ENCODE results near the gene USP17L18. TPM values are rescaled to one million over a fixed set of nuclear protein-coding genes. Genes with fewer than 3 reads are reported as not detected.
"Not testable (repeated sequence)": the region's sequence is repeated elsewhere in the genome, so short reads cannot be mapped to it uniquely, and the experiment has no call there.

USP17L18 gene
- total and polyA plus RNA-seq, 4 donors = not detected

DNA sequence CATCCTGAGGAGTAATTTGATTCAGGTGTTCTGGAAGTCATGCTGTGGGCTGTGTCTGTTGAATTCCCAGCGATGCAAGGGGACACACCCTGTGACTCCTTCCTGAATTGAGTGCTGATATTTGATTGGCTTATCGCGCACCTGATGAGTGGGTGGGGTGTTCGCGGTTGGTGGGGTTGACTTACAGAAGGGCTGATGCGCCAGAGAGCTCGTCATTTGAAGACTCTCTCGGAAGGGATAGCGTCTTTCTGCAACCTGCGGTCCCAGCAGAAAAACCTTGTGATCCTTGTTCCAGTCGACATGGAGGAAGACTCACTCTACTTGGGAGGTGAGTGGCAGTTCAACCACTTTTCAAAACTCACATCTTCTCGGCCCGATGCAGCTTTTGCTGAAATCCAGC lies 4.6 kb downstream of the USP17L18 start, which contains the start of gene USP17L19:
USP17L19 (plus strand) TSS at position 301 of the 400 bp plus-strand sequence; CDS start at position 301, 0 bp downstream.
- H3K27ac ChIP-seq (ENCODE audit: low read depth, low read length); DNase-seq (ENCODE audit: low read depth in 4 of 6, low spot score in 6 of 6); H3K4me1 ChIP-seq (ENCODE audit: control insufficient read depth, insufficient read depth, low read length); H3K4me3 ChIP-seq (ENCODE audit: low read depth, low read length); H3K9me3 ChIP-seq (ENCODE audit: control insufficient read depth, insufficient read depth, low read length); H3K27me3 ChIP-seq (ENCODE audit: control insufficient read depth, insufficient read depth, low read length); H3K36me3 ChIP-seq (ENCODE audit: control insufficient read depth, insufficient read depth, low read length): not testable (repeated sequence)
- WGBS (ENCODE audit: insufficient coverage) = no CpG with 5 or more reads among the region's 13 CpGs

DNA sequence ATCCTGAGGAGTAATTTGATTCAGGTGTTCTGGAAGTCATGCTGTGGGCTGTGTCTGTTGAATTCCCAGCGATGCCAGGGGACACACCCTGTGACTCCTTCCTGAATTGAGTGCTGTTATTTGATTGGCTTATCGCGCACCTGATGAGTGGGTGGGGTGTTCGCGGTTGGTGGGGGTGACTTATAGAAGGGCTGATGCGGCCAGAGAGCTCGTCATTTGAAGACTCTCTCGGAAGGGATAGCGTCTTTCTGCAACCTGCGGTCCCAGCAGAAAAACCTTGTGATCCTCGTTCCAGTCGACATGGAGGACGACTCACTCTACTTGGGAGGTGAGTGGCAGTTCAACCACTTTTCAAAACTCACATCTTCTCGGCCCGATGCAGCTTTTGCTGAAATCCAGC lies 9.4 kb downstream of the USP17L18 start, which contains the start of gene USP17L20:
USP17L20 (plus strand) TSS at position 301 of the 400 bp plus-strand sequence; CDS start at position 301, 0 bp downstream.
- WGBS (ENCODE audit: insufficient coverage) = no CpG with 5 or more reads among the region's 15 CpGs
- H3K27me3 ChIP-seq (ENCODE audit: control insufficient read depth, insufficient read depth, low read length); H3K4me1 ChIP-seq (ENCODE audit: control insufficient read depth, insufficient read depth, low read length); H3K27ac ChIP-seq (ENCODE audit: low read depth, low read length); DNase-seq (ENCODE audit: low read depth in 4 of 6, low spot score in 6 of 6); H3K9me3 ChIP-seq (ENCODE audit: control insufficient read depth, insufficient read depth, low read length); H3K4me3 ChIP-seq (ENCODE audit: low read depth, low read length); H3K36me3 ChIP-seq (ENCODE audit: control insufficient read depth, insufficient read depth, low read length): not testable (repeated sequence)

DNA sequence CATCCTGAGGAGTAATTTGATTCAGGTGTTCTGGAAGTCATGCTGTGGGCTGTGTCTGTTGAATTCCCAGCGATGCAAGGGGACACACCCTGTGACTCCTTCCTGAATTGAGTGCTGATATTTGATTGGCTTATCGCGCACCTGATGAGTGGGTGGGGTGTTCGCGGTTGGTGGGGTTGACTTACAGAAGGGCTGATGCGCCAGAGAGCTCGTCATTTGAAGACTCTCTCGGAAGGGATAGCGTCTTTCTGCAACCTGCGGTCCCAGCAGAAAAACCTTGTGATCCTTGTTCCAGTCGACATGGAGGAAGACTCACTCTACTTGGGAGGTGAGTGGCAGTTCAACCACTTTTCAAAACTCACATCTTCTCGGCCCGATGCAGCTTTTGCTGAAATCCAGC lies 14.1 kb downstream of the USP17L18 start, which contains the start of gene USP17L21:
USP17L21 (plus strand) TSS at position 301 of the 400 bp plus-strand sequence; CDS start at position 301, 0 bp downstream.
- not testable (repeated sequence) for H3K9me3 ChIP-seq (ENCODE audit: control insufficient read depth, insufficient read depth, low read length); H3K4me1 ChIP-seq (ENCODE audit: control insufficient read depth, insufficient read depth, low read length); H3K36me3 ChIP-seq (ENCODE audit: control insufficient read depth, insufficient read depth, low read length); H3K27me3 ChIP-seq (ENCODE audit: control insufficient read depth, insufficient read depth, low read length); H3K4me3 ChIP-seq (ENCODE audit: low read depth, low read length); DNase-seq (ENCODE audit: low read depth in 4 of 6, low spot score in 6 of 6); H3K27ac ChIP-seq (ENCODE audit: low read depth, low read length)
- no CpG with 5 or more reads among the region's 13 CpGs for WGBS (ENCODE audit: insufficient coverage)

DNA sequence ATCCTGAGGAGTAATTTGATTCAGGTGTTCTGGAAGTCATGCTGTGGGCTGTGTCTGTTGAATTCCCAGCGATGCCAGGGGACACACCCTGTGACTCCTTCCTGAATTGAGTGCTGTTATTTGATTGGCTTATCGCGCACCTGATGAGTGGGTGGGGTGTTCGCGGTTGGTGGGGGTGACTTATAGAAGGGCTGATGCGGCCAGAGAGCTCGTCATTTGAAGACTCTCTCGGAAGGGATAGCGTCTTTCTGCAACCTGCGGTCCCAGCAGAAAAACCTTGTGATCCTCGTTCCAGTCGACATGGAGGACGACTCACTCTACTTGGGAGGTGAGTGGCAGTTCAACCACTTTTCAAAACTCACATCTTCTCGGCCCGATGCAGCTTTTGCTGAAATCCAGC lies 18.9 kb downstream of the USP17L18 start, which contains the start of gene USP17L22:
USP17L22 (plus strand) TSS at position 301 of the 400 bp plus-strand sequence; CDS start at position 301, 0 bp downstream.
- not testable (repeated sequence) for H3K27ac ChIP-seq (ENCODE audit: low read depth, low read length); H3K4me3 ChIP-seq (ENCODE audit: low read depth, low read length); H3K27me3 ChIP-seq (ENCODE audit: control insufficient read depth, insufficient read depth, low read length); H3K9me3 ChIP-seq (ENCODE audit: control insufficient read depth, insufficient read depth, low read length); DNase-seq (ENCODE audit: low read depth in 4 of 6, low spot score in 6 of 6); H3K36me3 ChIP-seq (ENCODE audit: control insufficient read depth, insufficient read depth, low read length); H3K4me1 ChIP-seq (ENCODE audit: control insufficient read depth, insufficient read depth, low read length)
- WGBS (ENCODE audit: insufficient coverage) = no CpG with 5 or more reads among the region's 15 CpGs

DNA sequence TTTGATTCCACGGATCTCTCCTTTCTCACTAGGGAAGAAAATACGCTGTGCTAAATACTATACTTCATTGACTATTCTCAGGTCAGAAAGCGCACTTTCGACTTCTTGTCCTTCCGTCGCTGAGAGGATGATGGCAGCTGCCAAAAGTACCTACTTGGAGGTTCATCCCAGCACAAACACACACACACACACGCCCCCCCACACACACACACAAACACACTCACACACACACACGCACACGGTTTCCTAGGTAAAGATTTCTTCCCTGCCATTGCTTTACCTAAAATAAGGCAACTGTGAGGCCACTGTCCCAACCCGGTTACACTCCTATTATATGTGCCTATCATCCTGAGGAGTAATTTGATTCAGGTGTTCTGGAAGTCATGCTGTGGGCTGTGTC lies 23.3 kb downstream of the USP17L18 start:
- H3K4me1 ChIP-seq (ENCODE audit: control insufficient read depth, insufficient read depth, low read length); H3K36me3 ChIP-seq (ENCODE audit: control insufficient read depth, insufficient read depth, low read length); DNase-seq (ENCODE audit: low read depth in 4 of 6, low spot score in 6 of 6); H3K9me3 ChIP-seq (ENCODE audit: control insufficient read depth, insufficient read depth, low read length); H3K27ac ChIP-seq (ENCODE audit: low read depth, low read length); H3K27me3 ChIP-seq (ENCODE audit: control insufficient read depth, insufficient read depth, low read length); H3K4me3 ChIP-seq (ENCODE audit: low read depth, low read length): not testable (repeated sequence)
- WGBS (ENCODE audit: insufficient coverage) = 60% methylated on average over 1 of the region's 10 CpGs

Other genes starting within 250 kb of the USP17L18 start
- not detected for gene FAM90A26, start 78.2 kb upstream of the USP17L18 start, total RNA-seq
- under 1 TPM in 1 of 2 donors, not detected in 1; 0.20 TPM for gene FAM90A26, start 78.2 kb upstream of the USP17L18 start, polyA plus RNA-seq (ENCODE audit: insufficient read length in 2 of 2)
- not detected for gene USP17L10, start 38.0 kb upstream of the USP17L18 start, total RNA-seq
- gene USP17L10, start 38.0 kb upstream of the USP17L18 start, polyA plus RNA-seq (ENCODE audit: insufficient read length in 2 of 2) = not detected
- gene USP17L11, start 33.2 kb upstream of the USP17L18 start, total RNA-seq = not detected
- not detected for gene USP17L11, start 33.2 kb upstream of the USP17L18 start, polyA plus RNA-seq (ENCODE audit: insufficient read length in 2 of 2)
- not detected for gene USP17L12, start 28.5 kb upstream of the USP17L18 start, total RNA-seq
- not detected for gene USP17L12, start 28.5 kb upstream of the USP17L18 start, polyA plus RNA-seq (ENCODE audit: insufficient read length in 2 of 2)
- gene USP17L13, start 23.7 kb upstream of the USP17L18 start, total RNA-seq = not detected
- not detected for gene USP17L13, start 23.7 kb upstream of the USP17L18 start, polyA plus RNA-seq (ENCODE audit: insufficient read length in 2 of 2)
- gene USP17L15, start 14.2 kb upstream of the USP17L18 start, total RNA-seq = not detected
- not detected for gene USP17L15, start 14.2 kb upstream of the USP17L18 start, polyA plus RNA-seq (ENCODE audit: insufficient read length in 2 of 2)
- not detected for gene USP17L17, start 4.8 kb upstream of the USP17L18 start, total RNA-seq
- not detected for gene USP17L17, start 4.8 kb upstream of the USP17L18 start, polyA plus RNA-seq (ENCODE audit: insufficient read length in 2 of 2)
- not detected for gene USP17L19, start 4.7 kb downstream of the USP17L18 start, total RNA-seq
- gene USP17L19, start 4.7 kb downstream of the USP17L18 start, polyA plus RNA-seq (ENCODE audit: insufficient read length in 2 of 2) = not detected
- gene USP17L20, start 9.5 kb downstream of the USP17L18 start, total RNA-seq = not detected
- not detected for gene USP17L20, start 9.5 kb downstream of the USP17L18 start, polyA plus RNA-seq (ENCODE audit: insufficient read length in 2 of 2)
- gene USP17L21, start 14.2 kb downstream of the USP17L18 start, total RNA-seq = not detected
- not detected for gene USP17L21, start 14.2 kb downstream of the USP17L18 start, polyA plus RNA-seq (ENCODE audit: insufficient read length in 2 of 2)
- gene USP17L22, start 19.0 kb downstream of the USP17L18 start, total RNA-seq = not detected
- gene USP17L22, start 19.0 kb downstream of the USP17L18 start, polyA plus RNA-seq (ENCODE audit: insufficient read length in 2 of 2) = not detected
- gene USP17L24, start 76.5 kb downstream of the USP17L18 start, total RNA-seq = not detected
- gene USP17L24, start 76.5 kb downstream of the USP17L18 start, polyA plus RNA-seq (ENCODE audit: insufficient read length in 2 of 2) = not detected
- gene USP17L25, start 81.3 kb downstream of the USP17L18 start, total RNA-seq = not detected
- gene USP17L25, start 81.3 kb downstream of the USP17L18 start, polyA plus RNA-seq (ENCODE audit: insufficient read length in 2 of 2) = not detected
- gene USP17L26, start 86.0 kb downstream of the USP17L18 start, total RNA-seq = not detected
- not detected for gene USP17L26, start 86.0 kb downstream of the USP17L18 start, polyA plus RNA-seq (ENCODE audit: insufficient read length in 2 of 2)
- not detected for gene USP17L5, start 90.8 kb downstream of the USP17L18 start, total RNA-seq
- gene USP17L5, start 90.8 kb downstream of the USP17L18 start, polyA plus RNA-seq (ENCODE audit: insufficient read length in 2 of 2) = not detected
- gene USP17L27, start 95.5 kb downstream of the USP17L18 start, total RNA-seq = not detected
- gene USP17L27, start 95.5 kb downstream of the USP17L18 start, polyA plus RNA-seq (ENCODE audit: insufficient read length in 2 of 2) = not detected
- not detected for gene USP17L28, start 100.3 kb downstream of the USP17L18 start, total RNA-seq
- not detected for gene USP17L28, start 100.3 kb downstream of the USP17L18 start, polyA plus RNA-seq (ENCODE audit: insufficient read length in 2 of 2)
- gene USP17L29, start 105.0 kb downstream of the USP17L18 start, total RNA-seq = not detected
- gene USP17L29, start 105.0 kb downstream of the USP17L18 start, polyA plus RNA-seq (ENCODE audit: insufficient read length in 2 of 2) = not detected
- gene USP17L30, start 114.5 kb downstream of the USP17L18 start, total RNA-seq = not detected
- gene USP17L30, start 114.5 kb downstream of the USP17L18 start, polyA plus RNA-seq (ENCODE audit: insufficient read length in 2 of 2) = not detected
- not detected for gene DEFB131A, start 195.8 kb downstream of the USP17L18 start, total RNA-seq
- not detected for gene DEFB131A, start 195.8 kb downstream of the USP17L18 start, polyA plus RNA-seq (ENCODE audit: insufficient read length in 2 of 2)

Data from spinal cord (tissue), 10 donors.